Hepatocyte (in vitro differentiated cells): ENCODE results near the gene TIRAP. TPM values are rescaled to one million over a fixed set of nuclear protein-coding genes. Genes with fewer than 3 reads are reported as not detected.
"Not testable (repeated sequence)": the region's sequence is repeated elsewhere in the genome, so short reads cannot be mapped to it uniquely, and the experiment has no call there.

ENCODE experiments used
- DNase-seq: peaks from one replicate; pipeline ENCODE4 v3.0.0-alpha.2; 2016; ENCODE audit warnings: low spot score
- H2AFZ ChIP-seq: fragments of 200-600 bp; sonication (generic); 2 replicates; pipeline ENCODE4 v1.6.0; 2016; ENCODE audit warnings: antibody characterized with exemption, mild to moderate bottlenecking
- H3K27ac ChIP-seq: fragments of 200-600 bp; sonication (generic); 2 replicates; pipeline ENCODE4 v1.5.1; 2016; ENCODE audit warnings: mild to moderate bottlenecking
- H3K27me3 ChIP-seq: fragments of 200-600 bp; sonication (generic); 2 replicates; pipeline ENCODE4 v1.6.1; 2016
- H3K36me3 ChIP-seq: fragments of 200-600 bp; sonication (generic); replicated peaks from 2 replicates; pipeline ENCODE4 v1.5.1; 2016; ENCODE audit warnings: low read depth; ENCODE audit not compliant: insufficient read depth
- H3K4me1 ChIP-seq: fragments of 200-600 bp; sonication (generic); 2 replicates; pipeline ENCODE4 v1.5.1; 2016; ENCODE audit warnings: mild to moderate bottlenecking, moderate library complexity; ENCODE audit not compliant: insufficient read depth
- H3K4me2 ChIP-seq: fragments of 200-600 bp; sonication (generic); 2 replicates; pipeline ENCODE4 v1.6.0; 2016
- H3K4me3 ChIP-seq: fragments of 200-600 bp; sonication (generic); 2 replicates; pipeline ENCODE4 v1.5.1; 2016; ENCODE audit warnings: mild to moderate bottlenecking
- H3K79me2 ChIP-seq: fragments of 200-600 bp; sonication (generic); 2 replicates; pipeline ENCODE4 v1.6.0; 2017; ENCODE audit warnings: mild to moderate bottlenecking
- H3K9me2 ChIP-seq: fragments of 200-600 bp; sonication (generic); replicated peaks from 2 replicates; pipeline ENCODE4 v1.6.0; 2017; ENCODE audit warnings: mild to moderate bottlenecking; ENCODE audit not compliant: insufficient read depth
- H3K9me3 ChIP-seq: fragments of 200-600 bp; sonication (generic); 2 replicates; pipeline ENCODE4 v1.5.1; 2016; ENCODE audit warnings: low read depth, mild to moderate bottlenecking
- H4K20me1 ChIP-seq: fragments of 200-600 bp; sonication (generic); 2 replicates; pipeline ENCODE4 v1.6.0; 2016; ENCODE audit warnings: mild to moderate bottlenecking; ENCODE audit not compliant: insufficient read depth, poor library complexity, severe bottlenecking
- CTCF ChIP-seq: fragments of 200-600 bp; sonication (generic); IDR thresholded peaks from 2 replicates; pipeline ENCODE4 v1.5.1; 2016; ENCODE audit warnings: antibody characterized with exemption, mild to moderate bottlenecking; ENCODE audit not compliant: poor library complexity
- EZH2 ChIP-seq: fragments of 200-600 bp; sonication (generic); IDR thresholded peaks from 2 replicates; pipeline ENCODE4 v1.6.1; 2016; ENCODE audit warnings: antibody characterized with exemption, mild to moderate bottlenecking, borderline replicate concordance
- EZH2phosphoT487 ChIP-seq: fragments of 200-600 bp; sonication (generic); IDR thresholded peaks from one replicate; pipeline ENCODE4 v1.6.1; 2018; ENCODE audit warnings: antibody characterized with exemption, mild to moderate bottlenecking, low read depth, moderate library complexity; ENCODE audit not compliant: unreplicated experiment, severe bottlenecking
- WGBS: methylation state at CpG from one replicate; pipeline ENCODE4 v1.1.6; 2016; ENCODE audit warnings: low lambda C conversion rate; ENCODE audit errors: missing lambda C conversion rate; 5-methylcytosine and 5-hydroxymethylcytosine counted together
- polyA plus RNA-seq: library from polyadenylated mRNA; unstranded; fragments of >200 nt; fragmentation: Nextera tagmentation; extraction: Ambion mirVana; gene quantifications from 2 replicates; pipeline ENCODE4 v1.2.1, GENCODE V29; 2016
- total RNA-seq: library from RNA; depleted of rRNA; stranded (reverse); fragments of >200 nt; gene quantifications from 2 replicates; pipeline ENCODE4 v1.2.3, GENCODE V29; 2014

TIRAP gene
- total and polyA plus RNA-seq, 2 experiments from 2014 or later = 5.3 to 6.4 TPM

GRCh38 chr11:126305699-126306098, 22.8 kb downstream of the TIRAP start:
- H4K20me1 ChIP-seq = no peaks in the 10 kb centered on the region
- H3K79me2 ChIP-seq = peaks cover 14% of the 10 kb centered on the region
- no peak overlapping the region for H3K4me3 ChIP-seq
- no peaks in the 10 kb centered on the region for H3K9me3 ChIP-seq
- no peak overlapping the region for H3K4me2 ChIP-seq
- H2AFZ ChIP-seq = no peak overlapping the region
- no peak for DNase-seq
- H3K36me3 ChIP-seq = no peaks in the 10 kb centered on the region
- peaks cover 8% of the 10 kb centered on the region for H3K4me1 ChIP-seq
- 91% methylated on average over 4 of the region's 4 CpGs for WGBS
- no peak overlapping the region for H3K27ac ChIP-seq
- H3K27me3 ChIP-seq = no peaks in the 10 kb centered on the region
- H3K9me2 ChIP-seq = no peaks in the 10 kb centered on the region
- no peak for TF ChIP-seq EZH2phosphoT487
- no peak for TF ChIP-seq CTCF
- TF ChIP-seq EZH2 = no peak

GRCh38 chr11:126307706-126308105, 24.8 kb downstream of the TIRAP start:
- peaks cover 13% of the 10 kb centered on the region for H3K4me1 ChIP-seq
- H3K9me3 ChIP-seq = no peaks in the 10 kb centered on the region
- peaks cover 12% of the 10 kb centered on the region for H3K79me2 ChIP-seq
- peak; percentile 63 for DNase-seq
- no peak overlapping the region for H3K27ac ChIP-seq
- 31% methylated on average over 5 of the region's 5 CpGs for WGBS
- no peaks in the 10 kb centered on the region for H3K27me3 ChIP-seq
- H4K20me1 ChIP-seq = no peaks in the 10 kb centered on the region
- no peaks in the 10 kb centered on the region for H3K9me2 ChIP-seq
- no peak overlapping the region for H2AFZ ChIP-seq
- no peaks in the 10 kb centered on the region for H3K36me3 ChIP-seq
- TF ChIP-seq EZH2 (no peak), EZH2phosphoT487 (no peak), CTCF (peak; percentile 51)
- no peak overlapping the region for H3K4me2 ChIP-seq
- no peak overlapping the region for H3K4me3 ChIP-seq

- Histone ChIP-seq H3K36me3 (no peaks in the 10 kb centered on the region), H3K9me3 (no peaks in the 10 kb centered on the region), H2AFZ (no peak overlapping the region), H4K20me1 (no peaks in the 10 kb centered on the region), H3K4me1 (peaks cover 18% of the 10 kb centered on the region), H3K4me3 (no peak overlapping the region), H3K27me3 (no peaks in the 10 kb centered on the region), H3K9me2 (no peaks in the 10 kb centered on the region), H3K4me2 (no peak overlapping the region), H3K27ac (no peak overlapping the region), H3K79me2 (peaks cover 9% of the 10 kb centered on the region)
- no peak for TF ChIP-seq CTCF
- TF ChIP-seq EZH2 = no peak
- TF ChIP-seq EZH2phosphoT487 = no peak
- 57% methylated on average over 4 of the region's 4 CpGs for WGBS
- DNase-seq = no peak
Observed at GRCh38 chr11:126308271-126308671, 25.4 kb downstream of the TIRAP start.

- not testable (repeated sequence) for H3K9me3 ChIP-seq, DNase-seq, H4K20me1 ChIP-seq, H3K27ac ChIP-seq, H3K9me2 ChIP-seq, H2AFZ ChIP-seq, H3K27me3 ChIP-seq, H3K79me2 ChIP-seq, H3K4me3 ChIP-seq, H3K36me3 ChIP-seq, H3K4me2 ChIP-seq
- WGBS = 87% methylated on average over 4 of the region's 4 CpGs
- H3K4me1 ChIP-seq = peaks cover 19% of the 10 kb centered on the region
Observed at GRCh38 chr11:126308771-126309170, 25.9 kb downstream of the TIRAP start.
